GM21717 (cell line): ENCODE data around the gene ZBTB7C.

Experiments used
- ATAC-seq: cut with Tn5 transposase; IDR thresholded peaks from one replicate; pipeline ENCODE4 v1.9.1; 2021; ENCODE audit warnings: mild to moderate bottlenecking, moderate library complexity; ENCODE audit not compliant: unreplicated experiment

ZBTB7C gene

GRCh38 chr18:48105317-48105716 is 303.9 kb downstream of the ZBTB7C start:
- no peak for ATAC-seq

- no peak for ATAC-seq
These were observed 304.5 kb downstream of the ZBTB7C start for GRCh38 chr18:48104705-48105104.

GRCh38 chr18:48100651-48101165 is 308.5 kb downstream of the ZBTB7C start:
- no peak for ATAC-seq

DNA sequence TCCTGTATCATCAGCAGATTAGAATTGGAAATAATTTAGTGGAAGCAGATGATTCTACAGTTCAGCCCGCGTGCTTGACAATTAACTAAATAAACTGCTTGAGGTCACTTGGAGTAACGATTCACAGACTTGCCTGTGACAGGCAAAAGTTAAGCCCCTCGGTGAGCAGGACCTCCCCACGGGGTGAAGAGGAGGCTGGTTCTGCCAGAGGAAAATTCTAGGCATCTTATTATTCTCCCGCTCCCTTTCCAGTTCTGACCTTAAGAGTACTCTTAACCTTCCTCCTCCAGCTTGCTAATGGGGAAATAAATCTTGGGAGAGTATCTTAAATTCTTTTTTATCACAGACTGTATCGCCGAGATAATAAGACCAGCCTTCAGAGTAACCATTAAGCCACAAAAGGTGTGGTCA is 309.0 kb downstream of the ZBTB7C start:
- no peak for ATAC-seq

GRCh38 chr18:48099481-48100164 is 309.6 kb downstream of the ZBTB7C start:
- ATAC-seq: no peak

GRCh38 chr18:48098538-48098937 is 310.6 kb downstream of the ZBTB7C start:
- no peak for ATAC-seq

DNA sequence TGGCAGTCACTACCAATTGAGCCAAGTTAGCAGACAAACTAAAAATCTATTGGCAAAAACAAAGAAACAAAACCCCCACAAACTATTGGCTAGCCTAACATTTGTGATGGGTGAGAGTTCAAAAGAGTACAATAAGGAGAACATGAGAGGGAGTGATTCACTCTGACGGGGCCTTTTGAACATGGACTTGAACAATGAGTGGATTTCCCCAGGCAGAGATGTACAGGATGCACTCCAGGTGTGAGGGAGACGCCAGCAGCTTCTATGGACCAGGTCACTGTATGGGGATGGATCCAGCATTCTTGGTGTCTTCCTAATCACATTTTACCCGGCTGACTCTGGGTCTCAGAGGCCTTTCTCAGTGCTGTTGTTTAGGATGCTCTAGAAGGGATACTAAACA is 311.2 kb downstream of the ZBTB7C start:
- ATAC-seq: no peak

DNA sequence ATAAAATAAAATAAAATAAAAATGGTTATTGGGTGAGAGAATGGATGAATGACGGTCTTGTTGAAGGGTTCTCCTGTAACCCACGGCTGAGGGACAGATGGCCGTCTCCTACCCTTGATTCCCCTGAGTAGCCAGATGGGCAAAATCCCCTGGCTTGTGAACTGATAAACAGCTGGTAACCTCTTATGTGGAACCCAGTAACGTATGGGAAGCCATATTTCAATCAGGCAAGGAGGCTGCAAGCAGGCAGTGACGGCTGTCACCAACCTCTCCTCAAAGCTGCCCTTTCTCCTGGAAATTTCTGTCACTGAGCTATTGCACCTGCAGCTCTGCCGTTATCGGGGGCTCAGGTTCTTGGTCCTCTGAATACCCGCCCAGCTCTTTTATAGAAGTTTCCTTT is 313.5 kb downstream of the ZBTB7C start:
- ATAC-seq: no peak

DNA sequence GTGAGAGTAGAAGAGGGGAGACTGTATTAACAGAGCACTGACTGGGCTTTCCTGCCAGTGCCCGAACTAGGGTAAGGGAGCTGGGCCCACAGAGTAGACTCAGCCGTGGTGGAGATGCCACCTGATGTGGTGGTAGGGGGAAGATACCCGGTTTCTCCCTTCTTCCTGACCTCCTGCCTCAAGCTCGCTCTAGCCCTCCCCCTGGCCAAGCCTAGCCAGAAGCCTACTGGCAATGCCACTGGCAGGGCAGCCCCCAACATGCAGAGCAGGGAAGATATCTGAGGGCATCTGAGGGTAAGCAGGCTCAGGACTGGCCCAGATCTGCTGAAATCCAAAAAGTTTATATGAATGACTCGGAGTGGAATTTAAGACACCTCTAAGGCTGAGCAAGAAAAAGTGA is 316.1 kb downstream of the ZBTB7C start:
- no peak for ATAC-seq

- no peak for ATAC-seq
These were observed 317.2 kb downstream of the ZBTB7C start for GRCh38 chr18:48091869-48092497.

DNA sequence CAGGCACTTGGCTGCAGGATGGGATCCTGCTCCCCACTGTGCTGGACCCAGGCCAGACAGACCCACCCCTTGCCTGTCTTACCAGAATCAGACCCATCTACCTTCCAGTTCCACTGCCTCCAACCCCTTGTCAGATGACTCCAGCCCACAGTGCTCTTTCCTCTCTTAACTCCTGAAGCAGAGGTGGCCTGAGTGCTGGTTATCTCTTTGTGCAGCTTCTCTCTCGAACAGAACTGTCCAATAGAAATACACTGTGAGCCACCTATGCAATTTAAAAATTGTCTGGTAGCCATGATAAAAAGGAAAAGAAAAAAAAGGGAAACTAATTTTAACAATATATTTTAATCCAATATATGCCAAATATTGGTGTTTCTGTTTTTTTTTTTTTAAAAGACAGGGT is 318.5 kb downstream of the ZBTB7C start:
- ATAC-seq: no peak

DNA sequence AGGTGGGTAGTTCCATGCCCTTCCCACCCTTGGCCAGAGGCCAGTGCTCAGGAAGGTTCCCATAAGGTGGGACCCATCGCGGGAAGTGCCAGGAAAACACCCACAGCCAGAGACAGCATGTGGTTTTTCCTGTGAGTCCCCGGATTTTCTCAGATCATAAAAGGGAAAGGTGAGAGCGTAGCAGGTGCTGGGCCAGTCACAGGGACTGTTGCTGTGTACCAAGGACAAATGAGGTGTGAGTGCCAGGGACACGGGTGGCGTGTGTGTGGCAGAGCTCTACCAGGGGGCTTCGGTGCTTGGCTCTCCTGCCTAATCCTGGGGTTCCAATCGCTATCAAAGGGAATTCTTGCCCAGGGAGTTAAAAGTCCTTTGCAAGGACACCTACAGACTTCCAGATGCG is 319.2 kb downstream of the ZBTB7C start:
- no peak for ATAC-seq

- no peak for ATAC-seq
These were observed 323.2 kb downstream of the ZBTB7C start for GRCh38 chr18:48085781-48086487.

GRCh38 chr18:48084858-48085257 is 324.3 kb downstream of the ZBTB7C start:
- no peak for ATAC-seq

GRCh38 chr18:48084041-48084757 is 325.0 kb downstream of the ZBTB7C start:
- no peak for ATAC-seq

DNA sequence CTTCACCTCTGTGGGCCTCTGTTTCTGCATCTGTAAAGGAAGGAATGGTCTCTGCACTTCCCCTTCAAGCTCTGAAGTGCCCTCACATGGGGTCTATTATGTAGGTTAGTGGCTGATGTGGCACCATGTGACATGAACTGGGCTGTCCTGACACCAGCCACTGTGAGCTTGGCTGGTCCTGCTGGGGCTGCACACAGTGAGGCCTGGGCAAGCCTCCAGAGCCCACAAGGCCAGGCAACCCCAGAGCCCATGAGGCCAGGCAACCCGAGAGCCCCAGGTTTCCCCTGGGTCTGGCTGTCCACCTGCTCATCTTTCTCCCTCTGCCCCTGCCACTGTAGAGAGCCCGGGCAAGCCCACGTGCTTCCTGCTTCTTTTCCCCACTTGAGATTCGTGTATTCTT is 328.6 kb downstream of the ZBTB7C start:
- no peak for ATAC-seq

DNA sequence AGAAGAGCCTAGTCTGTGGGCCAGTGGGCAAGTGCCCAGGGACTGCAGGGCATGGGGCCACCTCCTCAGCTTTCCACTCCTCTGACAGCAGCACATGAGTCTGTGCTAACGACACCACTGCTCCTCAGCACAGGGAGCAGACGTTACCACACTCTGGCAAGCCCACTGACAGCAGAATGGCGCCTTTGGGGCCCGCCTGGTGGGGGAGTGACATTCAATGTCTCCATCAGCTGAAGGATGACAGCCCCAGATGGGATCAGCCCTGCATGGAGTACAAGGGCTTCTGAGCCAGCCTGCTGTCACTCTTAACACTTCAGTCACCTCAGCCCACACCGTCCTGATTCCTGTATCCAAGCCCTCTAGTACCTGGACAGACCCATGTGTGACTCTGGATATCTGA is 329.3 kb downstream of the ZBTB7C start:
- no peak for ATAC-seq

DNA sequence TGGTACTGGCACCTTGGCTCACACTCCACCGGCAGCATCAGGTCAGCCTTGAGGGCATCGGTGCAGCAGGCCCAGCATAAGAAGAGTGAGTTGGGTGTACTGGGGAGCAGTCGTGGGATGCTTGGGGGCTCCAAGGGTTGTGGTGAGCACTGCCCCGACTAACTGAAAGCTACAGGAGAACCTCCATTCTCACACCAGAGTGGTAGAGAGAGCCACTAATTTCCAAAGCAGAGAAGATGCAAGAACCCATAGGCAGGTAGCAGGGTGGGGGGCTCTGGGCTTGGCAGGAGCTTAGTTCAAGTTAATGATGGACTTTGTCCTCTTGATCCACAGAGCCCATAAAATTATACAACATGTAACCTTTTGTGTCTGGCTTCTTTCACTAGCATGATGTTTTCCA is 330.7 kb downstream of the ZBTB7C start:
- no peak for ATAC-seq

DNA sequence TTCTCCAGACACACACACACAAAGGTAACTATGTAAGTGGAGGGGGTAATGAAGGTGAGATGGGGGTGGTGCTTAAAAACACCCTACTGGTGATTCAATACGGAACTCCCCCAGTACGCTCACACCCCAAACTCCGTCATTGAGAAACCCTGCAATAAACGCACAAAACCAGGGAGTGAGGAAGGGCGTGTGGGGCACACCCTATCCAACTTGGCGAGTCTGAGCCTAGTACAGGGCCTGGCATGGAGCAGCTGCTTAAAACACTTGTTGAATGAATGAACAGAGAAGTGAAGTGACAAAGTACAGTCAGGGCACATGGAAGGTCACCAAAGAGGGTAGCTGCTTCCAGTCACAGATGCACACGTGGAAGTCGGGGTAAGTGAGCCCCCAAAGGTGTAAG is 331.9 kb downstream of the ZBTB7C start:
- ATAC-seq: no peak

GRCh38 chr18:48076461-48076860 is 332.7 kb downstream of the ZBTB7C start:
- ATAC-seq: no peak

DNA sequence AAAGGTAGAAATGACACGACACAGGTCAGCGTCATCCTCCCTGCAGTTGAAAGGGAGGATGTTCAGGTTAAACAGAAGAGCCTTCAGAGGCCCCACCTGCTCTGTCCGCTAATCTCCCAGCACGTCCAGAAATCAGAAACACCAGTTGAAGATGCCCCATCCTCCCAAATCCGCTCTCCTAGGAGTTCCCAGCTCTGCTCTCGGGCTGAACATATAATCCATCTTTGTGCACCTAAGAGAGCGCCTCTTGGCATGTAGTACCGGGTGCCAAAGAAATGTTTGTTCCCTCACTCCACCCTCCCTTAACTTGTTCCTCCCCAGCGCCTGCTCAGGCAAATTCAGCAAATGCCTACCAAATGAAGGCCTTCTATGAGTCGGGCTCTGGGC is 333.5 kb downstream of the ZBTB7C start:
- ATAC-seq: no peak
